ENCODE results near the gene ZC3H12D. TPM values are rescaled to one million over a fixed set of nuclear protein-coding genes. Genes with fewer than 3 reads are reported as not detected.

Gene ZC3H12D
- total and polyA plus RNA-seq, 2 of the 13 experiments (the other 11 are each of a cell fraction or from before 2014, with no cell fraction given), result 1.2 to 2.7 TPM

GRCh38 chr6:149484733-149485700, at the start of gene ZC3H12D (continued):
- TF ChIP-seq MIER3 (CRISPR knock-in tag; IDR thresholded peaks at IDR 0.05; ENCODE audit: borderline replicate concordance), result peak; percentile 82
- peak; percentile 61; the same call in 1 of the 2 replicates for TF ChIP-seq ZNF574 (CRISPR knock-in tag; IDR thresholded peaks at IDR 0.05)
- peak; percentile 54; the same call in 1 of the 2 replicates for TF ChIP-seq ZNF337 (CRISPR knock-in tag; IDR thresholded peaks at IDR 0.05; ENCODE audit: borderline replicate concordance, low read depth)
- TF ChIP-seq ZNF121 (CRISPR knock-in tag; IDR thresholded peaks at IDR 0.05), result peak; percentile 57; the same call in 1 of the 2 replicates
- peak; percentile 25; the same call in 1 of the 2 replicates for TF ChIP-seq ZNF7 (CRISPR knock-in tag; IDR thresholded peaks at IDR 0.05)
- no peak for TF ChIP-seq ATM (IDR thresholded peaks at IDR 0.05; ENCODE audit: borderline replicate concordance)
- peak; percentile 70 for TF ChIP-seq TAF1 (CRISPR knock-in tag; IDR thresholded peaks at IDR 0.05)
- no peak for TF ChIP-seq E2F1 (CRISPR knock-in tag; IDR thresholded peaks at IDR 0.05)
- no peak for TF ChIP-seq GRHL1 (CRISPR knock-in tag; conservative IDR thresholded peaks at IDR 0.05)
- TF ChIP-seq AGO2 (optimal IDR thresholded peaks at IDR 0.05; ENCODE audit: low read depth, low read length), result no peak
- no peak for TF ChIP-seq HNRNPUL1 (IDR thresholded peaks at IDR 0.05; ENCODE audit: low read depth, low read length)
- TF ChIP-seq ZFX (CRISPR knock-in tag; IDR thresholded peaks at IDR 0.05; ENCODE audit: low read depth), result peak; percentile 77
- TF ChIP-seq ZNF614 (CRISPR knock-in tag; IDR thresholded peaks at IDR 0.05; ENCODE audit: borderline replicate concordance), result peak; percentile 55; the same call in 1 of the 2 replicates
- TF ChIP-seq ZNF672 (CRISPR knock-in tag; IDR thresholded peaks at IDR 0.05), result no peak
- peak; percentile 45; the same call in 1 of the 2 replicates for TF ChIP-seq LCORL (IDR thresholded peaks at IDR 0.05)
- peak; percentile 76 for TF ChIP-seq LCORL (CRISPR knock-in tag; IDR thresholded peaks at IDR 0.05)
- 0 out of 2 replicates have a peak, but pooled peaks have one; percentile 29 for TF ChIP-seq ZNF34 (CRISPR knock-in tag; IDR thresholded peaks at IDR 0.05; ENCODE audit: borderline replicate concordance)
- 0 out of 2 replicates have a peak, but pooled peaks have one; percentile 4 for TF ChIP-seq MAFF (IDR thresholded peaks at IDR 0.05; ENCODE audit: low read depth, low read length)
- no peak for TF ChIP-seq ZBTB8A (CRISPR knock-in tag; IDR thresholded peaks at IDR 0.05; ENCODE audit: borderline replicate concordance, low read depth)
- peak; percentile 21; the same call in 1 of the 2 replicates for TF ChIP-seq NR2C2 (CRISPR knock-in tag; IDR thresholded peaks at IDR 0.05; ENCODE audit: borderline replicate concordance)
- peak; percentile 91; the same call in 1 of the 2 replicates for TF ChIP-seq ZMAT3 (CRISPR knock-in tag; conservative IDR thresholded peaks at IDR 0.05)
- no peak; the same call in 1 of the 2 replicates for TF ChIP-seq MEIS1 (CRISPR knock-in tag; IDR thresholded peaks at IDR 0.05; ENCODE audit: borderline replicate concordance)
- peak; percentile 63 for TF ChIP-seq REPIN1 (CRISPR knock-in tag; IDR thresholded peaks at IDR 0.05; ENCODE audit: borderline replicate concordance, low read depth)
- TF ChIP-seq ZNF101 (CRISPR knock-in tag; IDR thresholded peaks at IDR 0.05; ENCODE audit: borderline replicate concordance, low read depth), result no peak

Data from HepG2 (cell line).